Loucy (cell line): ENCODE results near the gene UTP11.

ENCODE experiments used
- EZH2phosphoT487 ChIP-seq: fragments of 200-600 bp; IDR thresholded peaks from 2 replicates; pipeline ENCODE4 v1.6.1; 2018; ENCODE audit warnings: antibody characterized with exemption, mild to moderate bottlenecking, moderate library complexity, borderline replicate concordance
- TF ChIP-seq, protein P1 (sequence below): fragments of 200-600 bp; sonication (generic); conservative IDR thresholded peaks from 2 replicates; pipeline ENCODE4 v1.5.1; 2014; ENCODE audit warnings: mild to moderate bottlenecking, antibody characterized with exemption, low read length

- TF ChIP-seq, protein P1, sequence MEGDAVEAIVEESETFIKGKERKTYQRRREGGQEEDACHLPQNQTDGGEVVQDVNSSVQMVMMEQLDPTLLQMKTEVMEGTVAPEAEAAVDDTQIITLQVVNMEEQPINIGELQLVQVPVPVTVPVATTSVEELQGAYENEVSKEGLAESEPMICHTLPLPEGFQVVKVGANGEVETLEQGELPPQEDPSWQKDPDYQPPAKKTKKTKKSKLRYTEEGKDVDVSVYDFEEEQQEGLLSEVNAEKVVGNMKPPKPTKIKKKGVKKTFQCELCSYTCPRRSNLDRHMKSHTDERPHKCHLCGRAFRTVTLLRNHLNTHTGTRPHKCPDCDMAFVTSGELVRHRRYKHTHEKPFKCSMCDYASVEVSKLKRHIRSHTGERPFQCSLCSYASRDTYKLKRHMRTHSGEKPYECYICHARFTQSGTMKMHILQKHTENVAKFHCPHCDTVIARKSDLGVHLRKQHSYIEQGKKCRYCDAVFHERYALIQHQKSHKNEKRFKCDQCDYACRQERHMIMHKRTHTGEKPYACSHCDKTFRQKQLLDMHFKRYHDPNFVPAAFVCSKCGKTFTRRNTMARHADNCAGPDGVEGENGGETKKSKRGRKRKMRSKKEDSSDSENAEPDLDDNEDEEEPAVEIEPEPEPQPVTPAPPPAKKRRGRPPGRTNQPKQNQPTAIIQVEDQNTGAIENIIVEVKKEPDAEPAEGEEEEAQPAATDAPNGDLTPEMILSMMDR, result no peak
- no peak for TF ChIP-seq EZH2phosphoT487
These were observed 61.8 kb downstream of the UTP11 start for GRCh38 chr1:38074302-38074677.
